ENCODE measurements around the gene TRAPPC10.

DNA sequence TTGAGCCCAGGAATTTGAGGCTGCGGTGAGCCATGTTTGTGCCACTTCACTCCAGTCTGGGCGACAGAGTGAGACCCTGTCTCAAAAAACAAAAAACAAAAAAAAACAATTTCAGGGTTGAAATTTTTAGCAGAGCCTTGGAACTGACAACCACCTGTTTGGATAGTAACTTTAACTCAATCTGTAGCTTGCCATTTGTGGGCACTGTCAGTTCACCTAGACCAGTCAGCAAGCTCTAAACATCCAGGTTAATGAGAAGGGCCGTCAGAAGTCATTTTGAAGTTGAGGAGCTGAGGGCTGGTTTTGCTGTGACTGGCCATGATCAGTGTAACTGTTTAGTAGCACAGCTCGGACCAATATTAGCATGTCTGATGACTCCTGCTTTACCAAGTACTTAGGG lies 8.4 kb downstream of the TRAPPC10 start:
- TF ChIP-seq EZH2 (IDR thresholded peaks at IDR 0.05), result no peak
- TF ChIP-seq RAD21 (IDR thresholded peaks at IDR 0.05; ENCODE audit: low read depth), result no peak
- no peak for TF ChIP-seq ELF1 (IDR thresholded peaks at IDR 0.05; ENCODE audit: borderline replicate concordance, low read depth)
- no peak for TF ChIP-seq ZNF274 (IDR thresholded peaks at IDR 0.05; ENCODE audit: low read depth, low read length)
- no peak for TF ChIP-seq POLR2A (IDR thresholded peaks at IDR 0.05; ENCODE audit: borderline replicate concordance, extremely low read depth, insufficient read depth, insufficient read length)
